SK-MEL-5 (cell line): ENCODE data around the gene RNF182. TPM values are rescaled to one million over a fixed set of nuclear protein-coding genes. Genes with fewer than 3 reads are reported as not detected.

Experiments used
- DNase-seq: peaks from one replicate; pipeline ENCODE4 v3.0.0-alpha.2; 2016; ENCODE audit warnings: low read depth, low spot score
- in situ Hi-C: cut with HindIII; loops from 2 replicates; pipeline ENCODE4 v1.10.0; 2016; ENCODE audit warnings: low sequenced_read_pairs, high pct_unique_total_duplicates, low pct_unique_long_range_greater_than_20kb
- total RNA-seq: library from RNA; depleted of rRNA; stranded (reverse); fragments of >200 nt; shearing (Covaris generic); gene quantifications from 2 replicates; pipeline ENCODE4 v1.2.3, GENCODE V29; 2014

Gene RNF182
- total RNA-seq, 1 experiment from 2014 or later = 21.2 TPM

- in situ Hi-C loops = no loop called here
- no peak for DNase-seq
Observed at GRCh38 chr6:13986700-13987399, 62.1 kb downstream of the RNF182 start.

GRCh38 chr6:13987400-13987865 lies 62.7 kb downstream of the RNF182 start:
- in situ Hi-C loops = no loop called here
- no peak for DNase-seq

GRCh38 chr6:13988049-13988738 lies 63.4 kb downstream of the RNF182 start:
- in situ Hi-C loops = no loop called here
- no peak for DNase-seq

GRCh38 chr6:13988908-13989307 lies 64.2 kb downstream of the RNF182 start:
- in situ Hi-C loops = no loop called here
- DNase-seq = no peak

- in situ Hi-C loops = no loop called here
- no peak for DNase-seq
Observed at GRCh38 chr6:13989496-13990144, 64.9 kb downstream of the RNF182 start.

GRCh38 chr6:13990796-13991195 lies 66.0 kb downstream of the RNF182 start:
- DNase-seq = no peak
- in situ Hi-C loops = no loop called here

- in situ Hi-C loops = no loop called here
- DNase-seq = no peak
Observed at GRCh38 chr6:13991393-13991792, 66.6 kb downstream of the RNF182 start.

GRCh38 chr6:13992417-13993055 lies 67.8 kb downstream of the RNF182 start:
- in situ Hi-C loops = no loop called here
- no peak for DNase-seq

- DNase-seq = no peak
- in situ Hi-C loops = no loop called here
Observed at GRCh38 chr6:13993416-13993815, 68.7 kb downstream of the RNF182 start.

- in situ Hi-C loops = no loop called here
- no peak for DNase-seq
Observed at GRCh38 chr6:13998356-13998755, 73.6 kb downstream of the RNF182 start.

GRCh38 chr6:14000901-14001300 lies 76.1 kb downstream of the RNF182 start:
- peak; percentile 90 for DNase-seq
- in situ Hi-C loops = no loop called here

GRCh38 chr6:14001329-14002012 lies 76.7 kb downstream of the RNF182 start:
- in situ Hi-C loops = no loop called here
- peak; percentile 99 for DNase-seq

- no peak for DNase-seq
- in situ Hi-C loops = no loop called here
Observed at GRCh38 chr6:14002176-14002947, 77.6 kb downstream of the RNF182 start.

GRCh38 chr6:14004258-14004657 lies 79.5 kb downstream of the RNF182 start:
- in situ Hi-C loops = no loop called here
- DNase-seq = no peak

GRCh38 chr6:14008809-14009208 lies 84.1 kb downstream of the RNF182 start:
- in situ Hi-C loops = no loop called here
- no peak for DNase-seq

- DNase-seq = no peak
- in situ Hi-C loops = no loop called here
Observed at GRCh38 chr6:14009431-14009830, 84.7 kb downstream of the RNF182 start.

- in situ Hi-C loops = no loop called here
Observed at GRCh38 chr6:14010275-14010674, 85.5 kb downstream of the RNF182 start.

More at GRCh38 chr6:14010275-14010674, 85.5 kb downstream of the RNF182 start:
- no peak for DNase-seq
